ENCODE data around the gene CAVIN2.

Gene CAVIN2

GRCh38 chr2:191821078-191821477, 25.8 kb downstream of the CAVIN2 start:
- Histone ChIP-seq H3K4me3 (ENCODE audit: extremely low read depth, insufficient read depth, low read length, poor library complexity, severe bottlenecking) (no peak overlapping the region), H3K9me3 (ENCODE audit: control insufficient read depth, low read length) (no peaks in the 10 kb centered on the region), H3K4me1 (ENCODE audit: control insufficient read depth, insufficient read depth, low read length, poor library complexity, severe bottlenecking) (no peaks in the 10 kb centered on the region), H3K36me3 (ENCODE audit: control insufficient read depth, insufficient read depth, low read length) (no peaks in the 10 kb centered on the region), H3K27ac (ENCODE audit: low read depth, low read length, severe bottlenecking) (no peak overlapping the region)
- 100% methylated on average over 1 of the region's 1 CpG for WGBS, 2 experiments (ENCODE audit: insufficient coverage in 2 of 2)

DNA sequence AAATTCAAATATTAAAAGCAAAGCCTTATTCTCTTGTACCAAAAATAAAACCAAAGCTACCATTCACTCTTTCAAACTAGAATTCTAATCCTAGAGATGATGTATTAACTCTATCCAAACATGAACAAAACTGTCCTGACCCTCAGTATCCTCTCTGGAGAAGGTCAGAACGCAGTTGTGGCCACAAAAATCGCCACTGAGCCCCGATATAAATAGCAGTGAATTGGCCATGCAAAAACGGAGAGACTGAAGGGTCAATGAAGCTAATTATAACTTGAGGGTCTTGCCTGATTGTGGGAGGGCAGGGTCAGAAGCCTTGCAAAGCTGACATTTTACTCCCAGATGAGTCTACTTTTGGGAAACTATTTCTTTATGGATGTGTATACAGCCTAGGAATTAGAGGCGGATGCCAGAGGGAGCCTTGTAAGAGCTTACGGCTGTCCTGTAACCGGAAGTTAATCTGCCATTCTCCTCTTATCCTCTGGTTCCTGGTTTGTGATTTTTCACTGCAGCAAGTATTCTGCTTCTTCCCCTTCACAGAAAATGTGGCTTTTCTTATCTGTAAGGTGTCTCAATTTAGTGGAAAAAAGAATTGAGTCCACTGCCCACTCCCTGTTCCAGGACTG, 28.1 kb downstream of the CAVIN2 start:
- Histone ChIP-seq H3K27ac (ENCODE audit: low read depth, low read length, severe bottlenecking) (no peak overlapping the region), H3K4me3 (ENCODE audit: extremely low read depth, insufficient read depth, low read length, poor library complexity, severe bottlenecking) (no peak overlapping the region), H3K36me3 (ENCODE audit: control insufficient read depth, insufficient read depth, low read length) (no peaks in the 10 kb centered on the region), H3K9me3 (ENCODE audit: control insufficient read depth, low read length) (no peaks in the 10 kb centered on the region), H3K4me1 (ENCODE audit: control insufficient read depth, insufficient read depth, low read length, poor library complexity, severe bottlenecking) (no peaks in the 10 kb centered on the region)
- 89 to 90% methylated on average over 4 to 6 of the region's 7 CpGs for WGBS, 2 experiments (ENCODE audit: insufficient coverage in 2 of 2)

DNA sequence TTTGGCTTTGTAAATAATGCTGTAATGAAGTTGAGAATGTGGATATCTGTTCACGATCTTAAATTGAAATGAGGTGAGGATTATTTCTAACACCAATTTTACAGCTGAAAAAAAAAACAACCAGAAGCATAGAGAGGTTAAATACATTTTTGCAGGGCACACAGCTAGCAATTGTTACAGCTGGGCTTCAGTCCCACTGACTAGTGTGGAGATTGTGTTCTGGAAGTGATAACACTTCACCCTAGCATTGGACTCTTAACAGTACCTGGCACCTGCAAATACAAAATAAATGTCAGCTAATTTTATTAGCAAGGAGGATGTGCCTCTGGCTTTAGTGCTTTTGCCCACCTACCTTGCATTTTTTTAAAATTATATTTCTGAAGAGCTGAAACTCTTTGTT, 28.8 kb downstream of the CAVIN2 start:
- H3K4me3 ChIP-seq (ENCODE audit: extremely low read depth, insufficient read depth, low read length, poor library complexity, severe bottlenecking), result no peak overlapping the region
- H3K27ac ChIP-seq (ENCODE audit: low read depth, low read length, severe bottlenecking), result no peak overlapping the region
- no peaks in the 10 kb centered on the region for H3K9me3 ChIP-seq (ENCODE audit: control insufficient read depth, low read length)
- WGBS, 2 experiments (ENCODE audit: insufficient coverage in 2 of 2), result no CpG with 5 or more reads among the region's 1 CpG
- no peaks in the 10 kb centered on the region for H3K36me3 ChIP-seq (ENCODE audit: control insufficient read depth, insufficient read depth, low read length)
- H3K4me1 ChIP-seq (ENCODE audit: control insufficient read depth, insufficient read depth, low read length, poor library complexity, severe bottlenecking), result no peaks in the 10 kb centered on the region

DNA sequence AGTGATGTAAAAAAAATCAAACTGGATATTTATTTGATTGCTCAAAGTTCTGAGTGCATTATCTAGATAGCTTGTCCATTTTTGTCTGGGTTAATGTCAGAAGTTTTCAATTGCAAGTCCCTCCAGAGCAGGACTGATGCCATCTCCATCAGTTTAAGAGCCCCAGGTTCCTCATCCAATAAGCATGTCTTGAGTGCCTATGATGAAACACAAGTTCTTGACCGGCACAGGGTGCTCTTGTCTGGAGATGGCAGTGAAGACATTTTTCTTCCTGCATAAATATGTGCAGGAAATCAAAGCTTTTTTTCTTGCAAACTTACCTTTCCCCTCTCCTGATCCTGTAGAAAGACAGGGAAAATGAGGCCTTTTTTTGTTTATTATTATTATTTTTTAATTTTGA, 31.9 kb downstream of the CAVIN2 start:
- no peak overlapping the region for H3K27ac ChIP-seq (ENCODE audit: low read depth, low read length, severe bottlenecking)
- 100% methylated on average over 1 of the region's 1 CpG; no CpG with 5 or more reads in 1 of the 2 experiments for WGBS, 2 experiments (ENCODE audit: insufficient coverage in 2 of 2)

GRCh38 chr2:191813943-191814342, 32.9 kb downstream of the CAVIN2 start:
- H3K9me3 ChIP-seq (ENCODE audit: control insufficient read depth, low read length), result no peaks in the 10 kb centered on the region
- no peaks in the 10 kb centered on the region for H3K4me1 ChIP-seq (ENCODE audit: control insufficient read depth, insufficient read depth, low read length, poor library complexity, severe bottlenecking)
- 94 to 95% methylated on average over 5 of the region's 8 CpGs for WGBS, 2 experiments (ENCODE audit: insufficient coverage in 2 of 2)
- no peak overlapping the region for H3K27ac ChIP-seq (ENCODE audit: low read depth, low read length, severe bottlenecking)
- H3K4me3 ChIP-seq (ENCODE audit: extremely low read depth, insufficient read depth, low read length, poor library complexity, severe bottlenecking), result no peak overlapping the region
- H3K36me3 ChIP-seq (ENCODE audit: control insufficient read depth, insufficient read depth, low read length), result no peaks in the 10 kb centered on the region

More for the DNA sequence above, 31.9 kb downstream of the CAVIN2 start:
- H3K4me1 ChIP-seq (ENCODE audit: control insufficient read depth, insufficient read depth, low read length, poor library complexity, severe bottlenecking), result no peaks in the 10 kb centered on the region
- H3K36me3 ChIP-seq (ENCODE audit: control insufficient read depth, insufficient read depth, low read length), result no peaks in the 10 kb centered on the region
- H3K9me3 ChIP-seq (ENCODE audit: control insufficient read depth, low read length), result no peaks in the 10 kb centered on the region
- H3K4me3 ChIP-seq (ENCODE audit: extremely low read depth, insufficient read depth, low read length, poor library complexity, severe bottlenecking), result no peak overlapping the region

DNA sequence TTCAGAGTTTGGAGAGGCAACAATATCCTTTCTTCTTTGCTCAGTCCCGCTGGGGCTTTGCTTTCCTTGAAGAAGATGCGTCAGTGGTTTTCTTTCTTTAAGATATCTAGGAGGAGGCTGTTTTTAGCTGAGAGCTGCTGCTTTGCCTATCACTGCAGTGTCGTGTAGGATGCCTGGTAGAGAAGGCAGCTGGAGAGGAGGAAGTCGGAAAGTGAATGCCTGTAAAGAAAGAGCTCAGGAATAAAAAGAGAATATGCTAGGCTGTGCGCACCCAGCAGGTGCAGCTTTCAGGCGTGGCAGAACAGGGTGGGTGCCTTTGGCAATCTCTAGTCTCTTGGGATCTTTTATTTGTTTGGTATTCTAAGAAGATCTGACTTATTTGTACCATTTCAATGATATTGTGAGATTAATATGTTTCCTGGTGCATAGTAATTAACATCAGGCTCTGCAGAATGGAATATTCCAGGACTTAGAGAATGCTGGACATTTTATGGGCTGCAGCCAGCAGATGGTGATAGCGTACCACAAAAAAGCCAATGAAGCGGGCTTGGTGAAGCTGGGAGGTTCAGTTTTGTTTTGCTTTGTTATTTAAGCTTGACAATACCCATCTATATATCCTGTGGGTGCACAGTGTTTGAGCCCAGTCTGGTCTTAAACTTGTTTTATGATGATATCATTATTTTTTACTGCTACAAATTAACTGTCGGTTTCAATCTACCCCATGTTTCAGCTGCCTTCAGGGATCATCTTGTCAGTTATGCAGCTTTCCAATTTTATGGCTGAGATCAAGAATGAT, 34.9 kb downstream of the CAVIN2 start:
- no peak overlapping the region for H3K27ac ChIP-seq (ENCODE audit: low read depth, low read length, severe bottlenecking)
- 50 to 51% methylated on average over 4 to 7 of the region's 9 CpGs for WGBS, 2 experiments (ENCODE audit: insufficient coverage in 2 of 2)
- H3K36me3 ChIP-seq (ENCODE audit: control insufficient read depth, insufficient read depth, low read length), result no peaks in the 10 kb centered on the region
- no peaks in the 10 kb centered on the region for H3K9me3 ChIP-seq (ENCODE audit: control insufficient read depth, low read length)
- H3K4me1 ChIP-seq (ENCODE audit: control insufficient read depth, insufficient read depth, low read length, poor library complexity, severe bottlenecking), result no peaks in the 10 kb centered on the region
- no peak overlapping the region for H3K4me3 ChIP-seq (ENCODE audit: extremely low read depth, insufficient read depth, low read length, poor library complexity, severe bottlenecking)

GRCh38 chr2:191806396-191806795, 40.5 kb downstream of the CAVIN2 start:
- no peaks in the 10 kb centered on the region for H3K4me1 ChIP-seq (ENCODE audit: control insufficient read depth, insufficient read depth, low read length, poor library complexity, severe bottlenecking)
- 100% methylated on average over 1 of the region's 1 CpG; no CpG with 5 or more reads in 1 of the 2 experiments for WGBS, 2 experiments (ENCODE audit: insufficient coverage in 2 of 2)
- H3K36me3 ChIP-seq (ENCODE audit: control insufficient read depth, insufficient read depth, low read length), result no peaks in the 10 kb centered on the region
- H3K27ac ChIP-seq (ENCODE audit: low read depth, low read length, severe bottlenecking), result no peak overlapping the region
- H3K4me3 ChIP-seq (ENCODE audit: extremely low read depth, insufficient read depth, low read length, poor library complexity, severe bottlenecking), result no peak overlapping the region
- no peaks in the 10 kb centered on the region for H3K9me3 ChIP-seq (ENCODE audit: control insufficient read depth, low read length)

DNA sequence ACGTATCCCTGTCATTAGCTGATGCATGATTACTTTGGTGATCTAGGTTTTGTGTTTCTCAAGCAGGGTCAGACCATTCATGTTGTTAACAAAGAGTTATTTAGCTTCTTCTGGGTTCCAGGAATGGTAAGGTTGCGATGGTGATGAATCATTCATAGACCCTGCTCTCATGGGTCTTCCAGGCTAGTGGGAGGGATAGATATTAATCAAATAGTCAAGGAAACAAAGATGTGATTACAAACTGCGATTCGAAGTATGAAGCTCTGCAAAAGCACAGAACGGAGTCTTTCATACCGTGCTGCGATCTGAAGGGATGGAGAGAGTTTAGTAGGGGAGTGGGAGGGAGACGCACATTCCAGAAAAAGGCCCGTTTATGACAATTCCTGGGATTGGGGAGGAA, 42.1 kb downstream of the CAVIN2 start:
- WGBS, 2 experiments (ENCODE audit: insufficient coverage in 2 of 2), result 92 to 93% methylated on average over 8 of the region's 9 CpGs
- no peaks in the 10 kb centered on the region for H3K4me1 ChIP-seq (ENCODE audit: control insufficient read depth, insufficient read depth, low read length, poor library complexity, severe bottlenecking)
- H3K36me3 ChIP-seq (ENCODE audit: control insufficient read depth, insufficient read depth, low read length), result no peaks in the 10 kb centered on the region
- no peak overlapping the region for H3K4me3 ChIP-seq (ENCODE audit: extremely low read depth, insufficient read depth, low read length, poor library complexity, severe bottlenecking)
- H3K27ac ChIP-seq (ENCODE audit: low read depth, low read length, severe bottlenecking), result no peak overlapping the region
- H3K9me3 ChIP-seq (ENCODE audit: control insufficient read depth, low read length), result no peaks in the 10 kb centered on the region

- Histone ChIP-seq H3K4me1 (ENCODE audit: control insufficient read depth, insufficient read depth, low read length, poor library complexity, severe bottlenecking) (no peaks in the 10 kb centered on the region), H3K36me3 (ENCODE audit: control insufficient read depth, insufficient read depth, low read length) (no peaks in the 10 kb centered on the region), H3K27ac (ENCODE audit: low read depth, low read length, severe bottlenecking) (no peak overlapping the region), H3K9me3 (ENCODE audit: control insufficient read depth, low read length) (no peaks in the 10 kb centered on the region), H3K4me3 (ENCODE audit: extremely low read depth, insufficient read depth, low read length, poor library complexity, severe bottlenecking) (no peak overlapping the region)
- no CpG with 5 or more reads among the region's 1 CpG for WGBS, 2 experiments (ENCODE audit: insufficient coverage in 2 of 2)
Measured at GRCh38 chr2:191803007-191803406, 43.9 kb downstream of the CAVIN2 start.

- H3K36me3 ChIP-seq (ENCODE audit: control insufficient read depth, insufficient read depth, low read length), result no peaks in the 10 kb centered on the region
- H3K4me3 ChIP-seq (ENCODE audit: extremely low read depth, insufficient read depth, low read length, poor library complexity, severe bottlenecking), result no peak overlapping the region
- no peaks in the 10 kb centered on the region for H3K9me3 ChIP-seq (ENCODE audit: control insufficient read depth, low read length)
- H3K27ac ChIP-seq (ENCODE audit: low read depth, low read length, severe bottlenecking), result no peak overlapping the region
- 91 to 95% methylated on average over 5 of the region's 5 CpGs for WGBS, 2 experiments (ENCODE audit: insufficient coverage in 2 of 2)
- H3K4me1 ChIP-seq (ENCODE audit: control insufficient read depth, insufficient read depth, low read length, poor library complexity, severe bottlenecking), result no peaks in the 10 kb centered on the region
Measured at GRCh38 chr2:191802180-191802579, 44.7 kb downstream of the CAVIN2 start.

GRCh38 chr2:191800874-191801273, 46.0 kb downstream of the CAVIN2 start:
- no peak overlapping the region for H3K27ac ChIP-seq (ENCODE audit: low read depth, low read length, severe bottlenecking)
- H3K4me3 ChIP-seq (ENCODE audit: extremely low read depth, insufficient read depth, low read length, poor library complexity, severe bottlenecking), result no peak overlapping the region
- WGBS, 2 experiments (ENCODE audit: insufficient coverage in 2 of 2), result no CpG with 5 or more reads among the region's 1 CpG
- no peaks in the 10 kb centered on the region for H3K9me3 ChIP-seq (ENCODE audit: control insufficient read depth, low read length)
- H3K4me1 ChIP-seq (ENCODE audit: control insufficient read depth, insufficient read depth, low read length, poor library complexity, severe bottlenecking), result no peaks in the 10 kb centered on the region
- no peaks in the 10 kb centered on the region for H3K36me3 ChIP-seq (ENCODE audit: control insufficient read depth, insufficient read depth, low read length)

Measured in mesodermal cell (in vitro differentiated cells).